ENCODE results near the gene TNFRSF19. TPM values are rescaled to one million over a fixed set of nuclear protein-coding genes. Genes with fewer than 3 reads are reported as not detected.

Gene TNFRSF19
- total and polyA plus RNA-seq, 12 donors = 17.8 to 49.6 (median 30.6) TPM

GRCh38 chr13:23645851-23646250 lies 75.6 kb downstream of the TNFRSF19 start:
- peaks cover 0 to 9% (median 0%) of the 10 kb centered on the region in 11 donors for H3K9me3 ChIP-seq
- no peak for ATAC-seq
- H3K36me3 ChIP-seq = peaks cover 0 to 20% (median 0%) of the 10 kb centered on the region in 9 donors
- H3K27ac ChIP-seq = no peak overlapping the region
- TF ChIP-seq CTCF (IDR thresholded peaks at IDR 0.05) = no peak
- WGBS, 2 donors = 98 to 99% methylated on average over 5 of the region's 5 CpGs
- intact Hi-C loops (cut with DNase I) = no loop called here
- H3K4me1 ChIP-seq = peaks cover 0 to 31% (median 23%) of the 10 kb centered on the region in 9 donors
- no peak overlapping the region for H3K4me3 ChIP-seq
- no peak for DNase-seq
- no peaks in the 10 kb centered on the region for H3K27me3 ChIP-seq

GRCh38 chr13:23651439-23651838 lies 81.2 kb downstream of the TNFRSF19 start:
- H3K27ac ChIP-seq = no peak overlapping the region
- H3K36me3 ChIP-seq = peaks cover 0 to 7% (median 0%) of the 10 kb centered on the region in 9 donors
- ATAC-seq (no peak), DNase-seq (no peak)
- H3K4me1 ChIP-seq = peaks cover 0 to 50% (median 33%) of the 10 kb centered on the region in 9 donors
- 77 to 90% methylated on average over 1 of the region's 1 CpG for WGBS, 2 donors
- TF ChIP-seq CTCF (IDR thresholded peaks at IDR 0.05) = no peak
- no peak overlapping the region for H3K4me3 ChIP-seq
- peaks cover 0 to 9% (median 0%) of the 10 kb centered on the region in 11 donors for H3K9me3 ChIP-seq
- intact Hi-C loops (cut with DNase I) = no loop called here
- no peaks in the 10 kb centered on the region for H3K27me3 ChIP-seq

GRCh38 chr13:23651887-23652286 lies 81.7 kb downstream of the TNFRSF19 start:
- intact Hi-C loops (cut with DNase I) = no loop called here
- Histone ChIP-seq H3K27ac (peak overlapping the region in 1 of 10 donors; percentile 66), H3K4me1 (peaks cover 0 to 55% (median 38%) of the 10 kb centered on the region in 9 donors), H3K27me3 (no peaks in the 10 kb centered on the region), H3K36me3 (peaks cover 0 to 2% (median 0%) of the 10 kb centered on the region in 9 donors), H3K9me3 (peaks cover 0 to 8% (median 0%) of the 10 kb centered on the region in 11 donors), H3K4me3 (no peak overlapping the region)
- DNase-seq = no peak
- 95 to 96% methylated on average over 2 of the region's 2 CpGs for WGBS, 2 donors
- ATAC-seq = no peak
- TF ChIP-seq CTCF (IDR thresholded peaks at IDR 0.05) = no peak

- DNase-seq (no peak), ATAC-seq (peak in 4 of 8 donors; percentile 7 to 48 (median 34))
- intact Hi-C loops (cut with DNase I) = no loop called here
- no peaks in the 10 kb centered on the region for H3K36me3 ChIP-seq
- TF ChIP-seq CTCF (IDR thresholded peaks at IDR 0.05) = no peak
- no peak overlapping the region for H3K4me3 ChIP-seq
- peak overlapping the region in 9 of 10 donors; percentile 17 to 73 (median 53) for H3K27ac ChIP-seq
- H3K27me3 ChIP-seq = no peaks in the 10 kb centered on the region
- 65 to 73% methylated on average over 10 of the region's 10 CpGs for WGBS, 2 donors
- peaks cover 0 to 67% (median 46%) of the 10 kb centered on the region in 9 donors for H3K4me1 ChIP-seq
- H3K9me3 ChIP-seq = peaks cover 0 to 5% (median 0%) of the 10 kb centered on the region in 11 donors
Observed at GRCh38 chr13:23652909-23653726, 82.9 kb downstream of the TNFRSF19 start.
